NCI-H226 (cell line): ENCODE results near the gene USP8.
"Not testable (repeated sequence)": the region's sequence is repeated elsewhere in the genome, so short reads cannot be mapped to it uniquely, and the experiment has no call there.

Experiments
- DNase-seq: peaks from one replicate; pipeline ENCODE4 v3.0.0-alpha.2; 2015

USP8 gene

DNA sequence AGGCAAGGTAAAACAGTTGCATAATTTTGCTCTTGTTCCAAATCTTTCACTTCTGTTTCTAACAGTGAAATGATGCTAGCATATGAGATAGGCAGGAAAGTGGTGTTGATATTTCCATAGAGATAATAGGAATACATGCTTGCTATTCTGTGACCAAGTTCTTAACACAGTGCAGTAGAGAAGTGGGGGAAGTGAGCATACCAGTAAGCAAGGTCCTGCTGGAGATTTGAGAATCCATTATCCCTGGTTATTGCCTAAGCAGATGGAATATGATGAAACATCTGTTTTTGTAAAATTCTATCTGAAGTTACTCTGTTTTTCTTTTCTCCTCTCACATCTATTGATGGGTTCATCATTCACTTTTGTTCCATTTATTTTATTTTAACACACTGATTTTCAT, 28.7 kb downstream of the USP8 start:
- no peak for DNase-seq

DNA sequence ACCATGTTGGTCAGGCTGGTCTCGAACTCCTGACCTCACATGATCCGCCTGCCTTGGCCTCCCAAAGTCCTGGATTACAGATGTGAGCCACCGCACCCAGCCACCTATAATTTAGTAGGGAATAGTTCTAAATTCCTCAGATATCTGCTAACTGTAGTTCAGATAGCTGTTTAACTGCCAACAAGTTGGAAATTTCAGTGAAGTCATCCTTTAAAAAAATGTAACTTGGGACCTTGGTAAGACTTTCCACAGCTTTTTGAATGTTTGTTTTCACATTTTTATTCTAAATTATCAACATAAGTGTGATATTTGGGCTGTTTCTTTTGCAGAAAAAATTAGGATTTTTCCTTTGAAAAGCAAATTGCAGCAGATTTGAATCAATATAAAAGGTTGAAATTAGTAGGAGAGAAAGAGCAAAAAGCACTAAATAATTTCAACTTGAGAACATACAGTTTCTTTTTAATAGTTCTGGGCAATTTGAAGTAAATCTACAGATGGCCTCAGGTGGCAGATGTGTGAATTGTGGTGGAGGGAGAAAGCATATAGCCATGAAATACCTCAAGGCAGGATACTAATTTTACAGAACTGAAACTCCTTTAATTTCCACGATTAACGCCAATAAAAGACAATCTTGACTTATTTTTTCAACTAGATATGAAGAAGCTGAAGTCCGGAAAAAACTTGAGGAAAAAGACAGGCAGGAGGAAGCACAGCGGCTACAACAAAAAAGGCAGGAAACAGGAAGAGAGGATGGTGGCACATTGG, 34.3 kb downstream of the USP8 start:
- no peak for DNase-seq

DNA sequence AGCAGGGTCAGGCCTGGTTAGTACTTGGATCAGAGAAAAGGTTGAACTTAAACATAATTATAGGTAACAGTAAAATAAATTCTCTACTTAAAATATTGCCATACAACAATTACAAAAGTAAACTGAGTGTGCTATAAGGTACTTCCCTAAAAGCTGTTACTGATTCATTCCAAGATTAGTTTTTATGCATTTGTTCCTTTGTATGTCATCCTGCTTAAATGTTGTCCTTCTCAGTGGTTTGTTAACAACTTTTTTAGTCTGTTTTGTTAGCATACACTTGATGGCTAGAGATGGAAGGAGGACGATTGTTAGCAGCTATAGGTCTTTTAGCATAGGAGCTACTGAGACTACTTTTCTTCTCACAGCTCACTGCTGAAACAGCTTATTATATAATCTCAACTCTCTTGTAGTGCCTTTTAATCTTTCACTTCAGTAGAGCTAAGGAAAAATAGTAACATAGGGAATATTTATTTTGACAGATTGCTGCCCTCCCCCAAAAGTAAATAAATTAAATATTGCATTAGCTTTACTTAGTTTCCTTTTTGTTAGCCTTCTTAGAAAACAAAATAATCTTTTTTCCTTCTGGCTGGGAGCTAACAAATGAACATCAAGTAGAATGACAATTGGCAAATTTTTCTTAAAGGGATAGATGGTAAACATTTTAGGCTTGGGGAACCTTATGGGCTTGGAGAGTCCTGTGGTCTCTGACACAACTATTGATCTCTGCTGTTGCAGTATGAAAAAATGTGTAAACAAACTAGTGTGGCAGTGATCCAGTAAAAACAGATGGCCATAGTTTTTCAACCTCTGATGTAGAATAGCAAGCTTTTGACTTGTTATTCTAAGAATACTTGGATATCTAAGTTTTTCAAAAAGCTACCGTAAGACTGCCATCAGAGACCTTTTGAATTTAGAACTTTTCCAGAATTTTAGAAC, 39.5 kb downstream of the USP8 start:
- no peak for DNase-seq

DNA sequence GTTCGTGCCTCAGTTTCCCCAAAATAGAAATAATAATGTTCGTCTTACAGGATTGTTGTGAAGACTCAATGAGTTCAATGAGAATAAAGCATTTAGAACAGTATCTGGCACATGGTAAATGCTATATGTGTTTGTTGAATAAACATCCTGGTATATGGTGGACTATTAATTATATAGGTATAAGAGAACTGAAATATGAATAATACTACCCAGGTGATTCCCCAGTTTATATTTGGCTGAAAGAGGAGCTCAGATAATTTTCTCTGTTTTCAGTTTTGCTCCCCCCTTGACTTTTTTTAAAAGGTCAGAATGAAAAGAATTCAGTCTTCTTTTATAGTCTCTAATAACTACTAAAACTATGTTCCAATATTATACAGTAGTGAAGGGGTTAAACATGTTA, 46.9 kb downstream of the USP8 start:
- no peak for DNase-seq

DNA sequence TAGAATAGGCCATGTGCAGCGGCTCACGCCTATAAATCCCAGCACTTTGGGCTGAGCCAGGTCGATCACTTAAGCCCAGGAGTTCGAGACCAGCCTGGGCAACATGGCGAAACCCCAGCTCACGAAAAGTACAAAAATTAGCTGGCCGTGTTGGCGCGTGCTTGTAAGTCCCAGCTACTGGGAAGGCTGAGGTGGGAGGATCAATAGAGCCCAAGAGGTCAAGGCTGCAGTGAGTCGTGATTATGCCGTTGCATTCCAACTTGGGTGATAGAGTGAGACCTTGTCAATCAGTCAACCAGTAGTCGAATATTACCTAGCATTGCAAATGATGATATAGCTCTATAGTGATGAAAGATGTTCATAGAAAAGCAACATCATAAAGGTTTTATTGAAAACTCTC, 51.9 kb downstream of the USP8 start:
- DNase-seq = no peak

DNA sequence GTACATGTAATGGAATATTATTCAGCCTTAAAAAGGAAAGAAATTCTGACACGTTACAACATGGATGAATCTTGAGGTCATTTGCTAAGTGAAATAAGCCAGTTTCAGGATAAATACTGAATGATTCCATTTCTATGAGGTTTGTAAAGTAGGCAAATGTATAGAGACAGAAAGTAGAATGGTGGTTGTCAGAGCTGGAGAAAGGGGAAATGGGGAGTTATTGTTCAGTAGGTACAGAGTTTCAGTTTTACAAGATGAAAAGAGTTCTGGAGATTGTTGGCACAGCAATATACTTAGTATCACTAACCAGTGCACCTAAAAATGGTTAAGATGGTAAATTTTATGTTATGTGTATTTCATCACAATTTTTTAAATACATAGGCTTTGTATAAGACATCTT, 60.6 kb downstream of the USP8 start:
- DNase-seq = no peak

DNA sequence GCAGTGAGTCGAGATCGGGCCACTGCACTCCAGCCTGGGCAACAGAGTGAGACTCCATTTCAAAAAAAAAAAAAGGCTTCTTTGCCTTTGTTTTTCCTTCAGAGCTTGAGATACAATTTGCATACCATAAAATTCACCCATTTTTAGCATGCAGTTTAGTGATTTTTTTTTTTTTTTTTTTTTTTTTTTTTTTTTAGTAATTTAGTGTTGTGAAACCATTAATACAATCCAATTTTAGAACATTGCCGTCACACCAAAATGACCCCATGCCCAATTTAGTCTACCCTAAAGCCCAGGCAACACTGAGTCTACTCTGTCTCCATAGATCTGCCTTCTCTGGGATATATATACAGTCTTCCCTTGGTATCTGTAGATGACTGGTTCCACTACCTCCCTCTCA, 61.2 kb downstream of the USP8 start:
- DNase-seq = no peak

DNA sequence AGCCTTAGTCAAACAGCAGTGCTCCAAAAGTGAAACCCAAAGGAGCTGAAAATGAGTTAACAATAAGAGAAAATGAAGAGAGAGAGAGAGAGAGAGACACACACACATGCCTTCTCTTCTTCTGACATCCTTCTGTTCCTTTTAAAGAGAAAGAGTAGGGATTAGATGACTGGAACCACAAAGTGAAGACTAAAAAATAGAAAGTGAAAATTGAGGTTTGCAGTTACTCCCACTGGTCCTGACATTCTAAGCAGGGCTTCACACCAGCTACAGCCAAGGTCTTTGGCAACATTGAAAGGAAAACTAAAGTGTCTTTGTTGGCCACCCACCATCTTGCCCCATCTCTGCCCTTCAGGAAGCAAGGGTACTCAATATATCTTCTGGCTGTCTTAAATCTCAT, 63.1 kb downstream of the USP8 start:
- DNase-seq = no peak

DNA sequence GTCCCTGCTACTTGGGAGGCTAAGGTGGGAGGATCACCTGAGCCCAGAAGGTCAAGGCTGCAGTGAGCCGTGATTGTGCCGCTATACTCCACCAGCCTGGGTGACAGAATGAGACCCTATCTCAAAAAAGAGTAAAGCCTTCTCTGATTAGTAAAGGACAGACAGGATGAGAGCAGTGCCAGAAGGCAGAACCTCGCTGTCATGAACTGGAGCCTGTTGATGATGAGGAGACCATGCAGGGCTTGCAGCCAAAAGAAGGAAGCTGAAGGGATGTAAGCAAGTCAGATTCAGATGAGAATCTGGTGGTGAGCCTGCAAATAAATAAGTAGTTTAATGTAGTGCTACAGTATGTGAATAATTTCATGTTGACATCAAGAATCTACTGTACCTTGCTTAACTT, 69.4 kb downstream of the USP8 start:
- no peak for DNase-seq

DNA sequence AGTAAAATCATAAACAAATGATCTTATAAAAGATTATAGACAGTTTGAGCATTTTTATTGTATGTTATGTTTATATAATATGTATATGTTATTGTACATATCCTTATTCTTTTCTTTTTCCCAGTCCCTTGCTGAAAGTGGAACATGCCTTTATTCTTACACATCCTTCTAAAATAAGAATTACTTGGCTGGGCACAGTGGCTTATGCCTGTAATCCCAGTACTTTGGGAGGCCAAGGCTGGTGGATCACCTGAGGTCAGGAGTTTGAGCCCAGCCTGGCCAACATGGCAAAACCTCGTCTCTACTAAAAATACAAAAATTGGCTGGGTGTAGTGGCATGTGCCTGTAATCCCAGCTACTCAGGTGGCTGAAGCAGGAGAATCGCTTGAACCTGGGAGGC, 70.3 kb downstream of the USP8 start:
- not testable (repeated sequence) for DNase-seq

DNA sequence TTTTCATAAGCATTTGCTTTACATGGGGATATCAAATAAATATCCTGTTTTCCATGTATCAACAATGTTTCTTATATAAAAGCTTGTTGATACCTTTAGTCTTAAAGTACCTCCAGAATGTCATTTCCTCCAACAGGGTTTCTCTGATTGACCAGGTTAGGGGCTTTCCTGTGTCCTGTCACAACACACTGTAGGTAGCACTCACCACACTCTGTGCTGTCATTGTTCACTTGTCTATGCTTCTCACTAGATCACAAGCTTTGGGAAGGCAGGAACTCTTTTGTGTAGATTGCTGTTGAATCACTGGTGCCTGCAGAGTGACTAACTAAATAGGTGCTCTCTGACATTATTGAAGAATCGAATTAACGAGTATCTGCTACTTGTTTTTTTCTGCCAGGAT, 72.5 kb downstream of the USP8 start:
- DNase-seq = no peak

DNA sequence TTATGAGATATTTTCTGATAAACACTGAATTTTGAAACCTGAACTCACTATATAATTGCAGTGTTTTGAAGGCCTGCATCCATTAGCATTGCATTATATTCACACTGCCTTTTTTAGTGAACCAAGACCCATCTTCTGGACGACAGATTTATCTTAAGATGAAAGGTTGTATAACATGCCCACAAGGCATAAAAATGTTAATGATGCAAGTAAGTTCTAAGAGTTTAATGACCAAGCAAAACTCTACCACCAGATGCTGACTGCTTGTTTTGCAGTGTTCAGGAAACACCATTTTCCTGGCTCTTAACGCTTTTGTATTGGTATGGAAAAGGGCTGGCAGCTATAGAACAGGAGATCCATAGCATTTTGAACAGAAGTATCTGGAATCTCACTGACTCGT, 76.1 kb downstream of the USP8 start:
- no peak for DNase-seq

DNA sequence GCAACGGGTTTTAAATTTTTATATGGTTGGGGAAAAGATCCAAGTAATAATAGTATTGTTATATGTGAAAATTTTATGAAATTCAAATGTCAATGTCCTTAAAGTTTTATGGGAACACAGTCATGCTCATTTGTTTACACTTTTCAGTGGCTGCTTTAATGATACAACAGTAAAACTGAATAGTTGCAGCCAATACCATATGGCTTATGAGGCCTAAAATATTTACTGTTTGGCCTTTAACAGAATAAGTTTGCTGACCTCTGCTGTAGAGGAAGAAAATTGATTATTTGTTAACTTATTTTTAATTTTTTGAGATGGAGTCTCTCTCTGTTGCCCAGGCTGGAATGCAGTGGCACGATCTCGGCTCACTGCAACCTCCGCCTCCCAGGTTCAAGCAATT, 77.6 kb downstream of the USP8 start:
- no peak for DNase-seq

DNA sequence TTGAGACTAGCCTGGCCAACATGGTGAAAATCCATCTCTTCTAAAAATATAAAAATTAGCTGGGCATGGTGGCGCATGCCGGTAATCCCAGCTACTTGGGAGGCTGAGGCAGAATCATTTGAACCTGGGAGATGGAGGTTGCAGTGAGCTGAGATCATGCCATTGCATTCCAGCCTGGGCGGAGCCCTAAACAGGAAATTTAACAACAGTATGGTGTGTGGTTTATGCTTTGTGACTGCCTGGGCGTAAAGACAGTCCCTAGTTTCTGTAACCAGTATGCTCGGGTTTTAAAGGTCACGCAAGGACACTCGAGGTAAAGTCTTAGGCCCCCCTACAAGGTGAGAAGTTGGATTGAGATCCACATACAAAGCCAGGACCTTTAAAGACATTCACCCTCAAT, 78.9 kb downstream of the USP8 start:
- DNase-seq = no peak

DNA sequence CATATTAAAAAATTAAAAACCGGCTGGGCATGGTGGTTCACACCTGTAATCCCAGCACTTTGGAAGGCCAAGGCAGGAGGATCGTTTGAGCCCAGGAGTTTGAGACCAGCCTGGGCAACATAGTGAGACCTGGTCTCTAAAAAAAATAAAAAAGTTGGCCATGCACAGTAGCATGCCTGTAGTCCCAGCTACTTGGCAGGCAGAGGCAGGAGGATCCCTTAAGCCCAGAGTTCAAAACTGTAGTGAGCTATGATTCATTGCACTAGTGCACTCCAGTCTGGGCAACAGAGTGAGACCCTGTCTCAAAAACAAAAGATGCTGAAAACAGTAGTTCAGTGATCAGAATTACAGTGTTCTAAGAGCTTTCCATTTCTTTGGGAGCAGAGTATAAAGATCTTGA, 81.5 kb downstream of the USP8 start:
- not testable (repeated sequence) for DNase-seq

DNA sequence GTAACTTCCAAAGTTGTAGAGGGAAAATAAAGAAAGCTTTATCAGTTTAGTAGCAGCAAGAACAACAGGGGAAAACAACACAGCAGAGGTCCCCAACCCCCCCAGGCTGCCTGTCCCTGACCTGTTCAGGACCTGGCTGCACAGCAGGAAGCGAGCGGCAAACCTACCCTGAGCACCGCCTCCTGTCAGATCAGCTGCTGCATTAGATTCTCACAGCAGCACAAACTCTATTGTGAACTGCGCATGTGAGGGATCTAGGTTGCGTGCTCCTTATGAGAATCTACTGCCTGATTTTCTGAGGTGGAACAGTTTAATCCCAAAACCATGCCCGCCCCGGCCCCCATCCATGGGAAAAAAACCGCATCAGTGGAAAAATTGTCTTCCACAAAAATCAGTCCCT, 81.9 kb downstream of the USP8 start:
- DNase-seq = no peak

DNA sequence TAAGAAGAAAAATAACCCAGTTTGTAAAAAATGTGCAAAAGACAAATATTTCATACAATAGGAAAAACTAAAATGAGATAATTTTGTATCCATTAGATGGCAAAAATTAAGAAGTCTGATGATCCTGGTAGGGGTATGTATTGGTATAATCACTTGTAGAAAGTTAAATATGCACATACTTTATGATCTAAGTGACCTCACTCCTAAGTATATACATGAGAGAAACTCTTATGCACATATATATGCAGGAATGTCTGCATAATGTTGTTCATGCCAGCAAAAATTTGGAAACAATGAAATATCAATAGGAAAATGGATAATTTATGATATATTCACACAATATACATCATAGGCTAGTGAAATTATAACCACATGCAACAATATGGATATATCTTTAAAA, 88.8 kb downstream of the USP8 start:
- no peak for DNase-seq

DNA sequence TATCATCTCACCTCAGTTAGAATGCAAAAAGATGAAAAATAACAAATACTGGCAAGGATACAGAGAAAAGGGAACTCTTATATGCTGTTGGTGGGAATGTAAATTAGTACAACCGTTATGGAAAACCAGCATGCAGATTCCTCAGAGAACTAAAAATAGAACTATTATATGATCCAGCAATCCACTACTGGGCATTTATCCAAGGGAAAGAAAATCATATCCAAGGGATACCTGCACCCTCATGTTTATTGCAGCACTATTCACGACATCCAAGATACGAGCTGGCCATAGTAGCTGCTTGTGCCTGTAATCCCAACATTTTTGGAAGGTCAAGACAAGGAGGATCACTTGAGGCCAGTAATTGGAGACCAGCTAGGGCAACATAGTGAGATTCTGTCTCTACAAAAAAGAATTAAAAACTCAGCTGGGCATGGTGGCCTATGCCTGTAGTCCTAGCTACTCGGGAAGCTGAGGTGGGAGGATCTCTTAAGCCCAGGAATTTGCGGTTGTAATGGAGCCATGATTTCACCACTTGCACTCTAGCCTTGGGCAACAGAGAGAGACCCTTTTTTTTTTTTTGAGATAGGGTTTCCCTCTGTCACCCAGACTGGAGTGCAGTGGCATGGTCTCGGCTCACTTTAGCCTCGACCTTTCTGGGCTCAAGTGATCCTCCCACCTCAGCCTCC, 95.7 kb downstream of the USP8 start:
- DNase-seq = peak; percentile 71

DNA sequence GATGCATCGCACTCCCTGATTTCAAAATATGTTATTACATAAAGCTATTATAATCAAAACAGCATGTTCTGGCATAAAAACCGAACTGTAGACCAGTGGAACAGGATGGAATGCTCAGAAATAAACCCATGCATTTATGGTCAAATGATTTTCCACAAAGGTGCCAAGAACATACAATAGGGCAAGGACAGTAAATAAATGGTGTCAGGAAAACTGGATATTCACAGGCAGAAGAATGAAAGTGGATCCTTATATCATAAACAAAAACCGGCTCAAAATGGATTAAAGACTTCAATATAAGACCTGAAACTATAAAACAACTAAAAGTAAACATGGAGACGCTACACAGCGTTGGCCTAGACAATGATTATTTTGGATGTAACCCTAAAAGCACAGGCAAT, 99.6 kb downstream of the USP8 start:
- DNase-seq = no peak

DNA sequence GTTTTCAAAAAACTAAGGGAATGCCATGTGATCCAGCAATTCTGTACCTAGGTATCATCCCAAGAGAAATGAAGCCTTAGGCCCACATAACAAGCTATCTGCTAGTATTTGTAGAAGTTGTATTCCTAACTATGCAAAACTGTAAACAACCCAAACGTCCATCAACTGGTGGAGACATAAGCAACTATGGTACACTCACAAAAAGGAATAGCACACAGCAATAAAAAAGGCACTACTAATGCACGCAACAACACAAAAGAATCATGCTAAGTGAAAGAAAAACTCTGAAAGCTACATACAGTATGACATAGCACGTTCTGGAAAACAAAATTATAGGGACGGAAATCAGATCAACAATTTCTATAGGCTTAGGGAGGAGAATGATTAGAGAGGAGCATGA, 107.0 kb downstream of the USP8 start:
- DNase-seq = no peak

DNA sequence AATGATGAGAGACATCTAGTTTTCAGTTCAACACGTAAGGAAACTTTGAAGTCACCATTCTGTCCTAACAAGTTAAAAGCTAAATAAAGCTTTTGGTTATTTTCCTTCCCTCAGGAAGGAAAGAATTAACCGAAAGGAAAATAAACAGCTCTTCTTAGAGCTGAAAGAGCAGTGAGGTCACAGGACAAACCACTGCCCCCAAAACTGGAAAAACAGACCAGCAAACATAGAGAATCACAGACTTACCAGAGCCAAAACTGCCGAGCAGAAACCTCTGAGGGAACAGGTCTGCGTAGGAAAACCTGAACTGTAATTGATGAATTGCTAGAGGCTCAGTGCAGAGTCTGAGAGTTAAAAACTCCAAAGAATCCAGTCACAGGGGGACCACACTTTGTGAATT, 107.6 kb downstream of the USP8 start:
- no peak for DNase-seq

DNA sequence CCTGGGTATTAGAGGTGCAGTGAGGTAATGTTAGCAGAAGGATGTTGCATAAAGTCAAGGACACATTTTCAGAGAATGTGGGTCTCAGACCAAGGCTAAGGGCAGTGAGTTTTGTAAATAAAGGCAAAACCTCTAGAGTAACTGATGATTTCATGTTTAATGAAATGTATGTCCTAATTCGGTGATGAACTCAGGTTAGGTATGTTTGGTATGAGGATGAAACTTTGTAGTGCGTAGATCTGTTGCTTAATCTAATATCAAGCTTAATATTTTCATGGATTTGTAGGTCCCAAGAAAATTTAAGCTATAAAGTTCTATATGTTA, 118.6 kb downstream of the USP8 start:
- peak; percentile 2 for DNase-seq

DNA sequence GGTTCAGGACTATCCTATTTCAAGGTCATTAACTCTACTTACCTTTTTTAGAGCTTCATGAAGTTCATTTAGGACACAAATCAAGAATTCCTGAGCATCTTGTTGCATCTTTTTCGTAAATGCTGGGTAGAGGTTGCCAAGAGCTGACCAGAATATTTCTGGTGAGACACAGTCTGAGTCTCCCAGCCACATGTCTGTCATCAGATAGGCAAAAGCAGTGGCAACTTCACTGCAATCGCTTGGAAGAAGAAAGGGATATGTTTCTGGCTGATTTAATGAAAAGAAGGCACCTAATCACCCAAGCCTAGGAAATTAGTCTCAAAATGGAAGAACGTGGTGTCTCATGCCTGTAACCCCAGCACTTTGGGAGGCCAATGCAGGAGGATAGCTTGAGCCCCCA, 119.4 kb downstream of the USP8 start:
- DNase-seq = no peak

DNA sequence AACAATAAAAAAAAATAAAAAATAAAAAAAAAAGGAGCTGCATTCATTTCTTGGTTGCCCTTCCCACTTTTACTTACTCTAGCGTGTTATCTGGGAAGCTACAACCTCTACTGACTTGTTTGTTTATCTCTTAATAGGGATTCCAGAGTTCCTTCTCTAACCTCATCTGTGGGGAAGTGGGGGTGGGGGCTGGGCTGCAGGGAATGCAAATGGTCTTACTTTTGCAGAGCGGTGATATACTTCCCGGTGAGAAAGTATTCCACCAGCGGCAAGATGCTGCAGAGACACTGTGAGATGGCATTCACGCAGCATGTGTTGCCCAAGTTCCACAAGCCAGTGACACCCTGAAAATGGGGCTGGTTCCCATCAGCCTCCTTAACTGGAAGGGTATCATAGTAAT, 120.2 kb downstream of the USP8 start:
- no peak for DNase-seq
